Suppressor macrophage treated with lipopolysaccharide for 1 hour (primary cell): Measurements from ENCODE around the gene NAALADL1.
"Not testable (repeated sequence)": the region's sequence is repeated elsewhere in the genome, so short reads cannot be mapped to it uniquely, and the experiment has no call there.

Experiments used
- DNase-seq, 3 donors: peaks; one replicate each; pipeline ENCODE4 v3.0.0-alpha.2; 2020 to 2022

NAALADL1 gene

GRCh38 chr11:65013130-65013887 is 45.0 kb downstream of the NAALADL1 start:
- DNase-seq, result peak; percentile 94 to 96 (median 96)

- no peak for DNase-seq
These were observed 49.5 kb downstream of the NAALADL1 start for GRCh38 chr11:65008873-65009272.

GRCh38 chr11:65008016-65008415 is 50.3 kb downstream of the NAALADL1 start:
- no peak for DNase-seq

- DNase-seq, result not testable (repeated sequence)
These were observed 54.4 kb downstream of the NAALADL1 start for GRCh38 chr11:65003968-65004367.

GRCh38 chr11:65003282-65003681 is 55.1 kb downstream of the NAALADL1 start:
- no peak for DNase-seq

GRCh38 chr11:65002706-65003105 is 55.6 kb downstream of the NAALADL1 start:
- DNase-seq, result no peak

GRCh38 chr11:64999478-64999877 is 58.9 kb downstream of the NAALADL1 start:
- no peak for DNase-seq

- DNase-seq, result no peak
These were observed 59.5 kb downstream of the NAALADL1 start for GRCh38 chr11:64998690-64999431.

GRCh38 chr11:64998141-64998540 is 60.2 kb downstream of the NAALADL1 start:
- DNase-seq, result no peak

GRCh38 chr11:64996710-64997380 is 61.5 kb downstream of the NAALADL1 start, which contains the start of gene BATF2:
Gene BATF2, minus strand, starts transcription at chr11:64996971. Its CDS starts 57 bp downstream, at chr11:64996914.
- DNase-seq, result peak; percentile 93 to 94 (median 93)

GRCh38 chr11:64996327-64996709 is 62.0 kb downstream of the NAALADL1 start:
- DNase-seq, result no peak
